NCI-H345 (cell line): ENCODE measurements around the gene NPY4R.
"Not testable (repeated sequence)": the region's sequence is repeated elsewhere in the genome, so short reads cannot be mapped to it uniquely, and the experiment has no call there.

Experiments used
- DNase-seq: peaks from one replicate; lab custom pipeline; 2025; lab: John Stamatoyannopoulos, UW

Gene NPY4R

DNA sequence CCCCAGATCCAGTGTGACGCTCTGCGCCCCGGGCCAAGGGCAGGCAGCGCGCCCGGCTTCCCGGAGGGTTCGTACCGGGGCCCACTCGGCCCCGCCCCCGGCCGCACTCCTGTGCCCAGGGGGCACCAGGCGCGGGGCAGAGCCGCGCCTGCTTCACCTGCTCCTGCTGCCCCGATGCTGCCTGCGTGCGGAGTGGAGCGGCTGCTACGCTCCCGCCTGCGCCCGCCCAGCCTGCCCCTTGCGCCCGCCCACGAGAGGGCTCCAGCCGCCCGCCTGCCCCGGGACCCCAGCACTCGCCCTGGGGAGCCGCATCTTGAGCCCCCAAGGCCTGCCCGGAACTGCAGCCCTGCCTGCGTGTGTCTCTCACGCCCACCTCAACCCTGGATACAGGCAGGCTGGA is at the start of gene NPY4R:
Gene NPY4R, minus strand, starts transcription at position 194 of the 400 bp plus-strand sequence. CDS start 3,323 bp downstream, outside the sequence.
- DNase-seq: not testable (repeated sequence)

GRCh38 chr10:46515366-46515765 is 49.6 kb upstream of the NPY4R start:
- DNase-seq: no peak

DNA sequence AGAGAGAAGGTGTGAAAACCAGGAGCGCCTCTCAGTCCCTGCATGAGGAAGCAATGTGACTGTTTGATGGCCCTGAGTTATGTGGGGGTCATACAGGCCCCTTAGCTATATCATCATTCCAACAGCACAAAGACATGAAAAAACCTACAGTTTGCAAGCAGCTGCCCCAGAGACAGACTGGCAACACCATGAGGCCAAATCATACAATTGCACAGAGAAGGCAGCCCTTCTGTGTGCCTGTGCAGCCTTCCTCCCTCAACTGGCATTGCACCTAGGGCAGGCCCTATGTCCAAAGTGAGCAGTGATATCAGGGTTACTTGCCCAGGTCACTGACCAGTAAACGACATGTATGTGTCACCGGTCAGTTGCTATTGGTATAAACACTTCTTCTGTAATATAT is 49.1 kb upstream of the NPY4R start:
- DNase-seq: no peak

GRCh38 chr10:46514431-46514861 is 48.7 kb upstream of the NPY4R start:
- DNase-seq: no peak

DNA sequence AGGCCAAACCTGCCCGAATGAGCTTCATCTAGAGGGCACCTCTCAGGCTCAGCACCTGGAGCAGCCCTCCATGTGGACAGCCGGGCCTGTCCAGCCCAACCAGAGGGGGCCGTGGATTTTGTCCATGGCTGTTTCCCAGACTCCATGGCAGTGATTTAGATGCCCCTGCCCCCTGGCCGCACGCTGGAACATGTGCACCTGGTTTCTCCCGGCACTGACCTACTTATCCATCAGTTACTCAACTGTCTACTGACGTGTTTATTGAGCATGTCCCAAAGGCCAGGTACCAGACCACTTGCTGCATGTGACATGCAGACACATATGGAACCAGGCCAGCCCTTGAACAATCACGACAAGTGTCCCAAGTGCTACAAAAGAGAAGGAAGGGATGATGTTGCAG is 47.6 kb upstream of the NPY4R start:
- DNase-seq: not testable (repeated sequence)

DNA sequence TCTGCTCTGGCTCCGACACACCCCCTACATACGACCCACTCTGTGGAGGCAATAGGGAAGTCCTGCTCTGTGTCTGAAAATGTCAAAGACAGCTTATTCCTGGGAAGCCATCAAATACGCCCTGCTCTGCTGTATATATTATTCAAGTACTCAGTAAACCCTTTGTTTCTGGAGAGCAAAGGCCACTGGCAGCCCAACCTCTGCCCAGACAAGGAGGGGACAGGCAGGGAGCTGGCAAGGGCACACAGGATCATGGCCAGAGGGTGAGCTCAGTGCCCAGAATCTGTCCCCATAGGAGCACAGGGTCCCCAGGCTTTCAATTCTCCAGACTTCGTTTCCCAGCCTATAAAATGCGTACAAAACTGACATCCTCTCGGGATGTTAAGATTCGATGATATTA is 47.0 kb upstream of the NPY4R start:
- DNase-seq: not testable (repeated sequence)

DNA sequence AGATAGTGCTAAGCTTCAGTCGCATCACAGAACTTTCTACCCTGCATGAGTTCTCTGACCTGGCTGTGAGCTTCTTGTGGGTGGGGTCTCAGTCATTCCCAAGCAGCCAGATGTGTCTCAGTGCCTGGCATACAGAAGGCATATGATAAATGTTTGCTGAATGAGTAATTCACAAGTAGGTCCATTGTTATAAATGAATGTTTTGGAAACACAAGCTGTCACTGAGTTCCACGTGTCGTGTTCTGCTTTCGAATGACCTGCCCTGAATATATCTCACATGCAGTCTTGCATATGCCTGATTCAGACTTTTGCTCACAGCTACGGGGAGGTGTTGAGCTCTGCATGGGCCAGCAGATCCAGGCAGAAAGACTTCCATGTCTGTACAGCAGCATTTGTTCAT is 46.2 kb upstream of the NPY4R start:
- not testable (repeated sequence) for DNase-seq

GRCh38 chr10:46499990-46500389 is 34.2 kb upstream of the NPY4R start:
- not testable (repeated sequence) for DNase-seq

DNA sequence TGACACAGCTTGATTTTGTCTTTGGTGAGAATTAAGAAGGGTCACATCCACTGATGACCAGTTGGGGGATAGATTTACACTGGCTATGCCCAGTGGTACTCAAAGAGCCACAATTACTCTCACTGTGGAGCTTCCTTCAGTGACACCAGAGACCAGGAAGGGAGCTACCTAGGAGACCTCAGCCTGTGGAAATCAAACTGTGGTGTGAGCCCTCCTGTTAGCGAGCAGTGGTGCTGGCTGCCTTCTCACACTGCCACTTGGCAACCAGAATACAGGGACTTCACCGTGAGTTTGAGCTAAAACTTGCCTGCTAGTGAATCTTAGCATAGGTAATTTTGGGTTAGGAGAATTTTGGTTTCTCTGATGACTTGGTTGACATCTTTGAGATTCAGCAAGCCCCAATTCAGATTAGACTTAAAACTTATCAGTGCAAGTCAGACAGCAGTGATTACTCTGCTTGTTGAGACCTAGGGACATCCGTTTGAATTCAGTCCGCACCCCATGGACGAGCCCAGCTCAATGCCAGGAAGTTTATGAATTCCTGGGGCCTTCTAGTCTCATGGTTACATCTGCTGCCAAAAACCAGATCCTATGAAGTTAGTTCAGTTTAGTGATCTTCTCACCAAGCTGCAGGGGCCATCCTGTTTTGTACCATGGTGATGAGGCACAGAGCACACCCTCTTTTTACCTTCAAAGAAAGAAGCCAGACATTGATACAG is 33.4 kb upstream of the NPY4R start:
- DNase-seq: not testable (repeated sequence)

GRCh38 chr10:46497878-46498277 is 32.1 kb upstream of the NPY4R start:
- DNase-seq: not testable (repeated sequence)

DNA sequence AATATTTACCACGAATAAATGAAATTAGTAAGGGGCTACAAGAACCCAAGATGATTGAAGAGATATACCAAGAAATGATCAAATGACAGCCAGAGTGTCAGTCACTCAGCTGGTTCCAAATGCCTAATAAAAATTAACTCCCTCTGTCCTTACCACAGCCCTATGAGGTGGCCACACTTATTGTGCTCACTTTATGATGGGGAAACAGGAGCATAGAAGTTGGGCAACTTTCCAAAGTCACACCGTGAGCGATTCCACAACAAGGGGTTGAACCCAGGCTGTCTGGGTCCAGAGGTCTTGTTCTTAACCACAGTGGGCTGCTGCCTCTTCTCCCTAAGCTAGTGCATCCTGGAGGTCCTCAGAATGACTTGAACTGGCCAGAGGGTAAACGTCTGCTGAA is 31.6 kb upstream of the NPY4R start:
- DNase-seq: not testable (repeated sequence)

DNA sequence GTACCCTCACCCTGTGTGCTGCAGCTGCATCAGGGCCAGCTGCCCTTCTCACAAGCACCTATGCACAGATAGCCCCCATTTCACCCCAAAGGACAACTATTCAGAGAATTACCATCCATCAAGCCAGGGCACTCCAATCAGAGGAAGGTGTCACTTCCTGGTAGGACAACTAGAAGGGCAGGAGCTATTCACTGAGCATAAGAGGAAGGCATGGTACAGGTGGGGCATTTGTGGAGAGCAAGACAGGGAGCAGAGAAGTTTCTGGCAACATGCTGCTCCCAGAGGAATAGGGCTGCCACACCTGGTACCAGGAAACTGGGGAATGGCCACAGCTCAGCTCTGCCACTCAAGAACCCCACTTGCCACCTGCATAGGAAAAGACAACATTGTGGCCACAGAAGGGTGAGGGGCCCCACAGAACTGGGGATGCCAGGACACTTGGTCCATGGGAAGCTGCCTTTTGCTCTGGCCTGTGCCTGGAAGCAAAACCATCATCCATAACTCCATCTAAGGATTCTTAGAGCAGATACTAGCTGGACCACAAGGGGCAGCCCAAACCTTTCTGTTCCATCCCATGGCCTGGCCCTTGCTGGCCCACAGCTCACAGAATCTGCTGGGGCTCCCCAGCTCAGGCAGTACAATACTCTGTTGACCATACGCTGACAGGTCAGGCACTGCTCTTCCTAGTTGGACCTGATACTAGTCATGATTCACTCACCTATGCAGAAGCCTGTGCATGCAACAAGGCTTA is 25.8 kb upstream of the NPY4R start:
- not testable (repeated sequence) for DNase-seq

- not testable (repeated sequence) for DNase-seq
These were observed 24.5 kb upstream of the NPY4R start for GRCh38 chr10:46490285-46490684.

DNA sequence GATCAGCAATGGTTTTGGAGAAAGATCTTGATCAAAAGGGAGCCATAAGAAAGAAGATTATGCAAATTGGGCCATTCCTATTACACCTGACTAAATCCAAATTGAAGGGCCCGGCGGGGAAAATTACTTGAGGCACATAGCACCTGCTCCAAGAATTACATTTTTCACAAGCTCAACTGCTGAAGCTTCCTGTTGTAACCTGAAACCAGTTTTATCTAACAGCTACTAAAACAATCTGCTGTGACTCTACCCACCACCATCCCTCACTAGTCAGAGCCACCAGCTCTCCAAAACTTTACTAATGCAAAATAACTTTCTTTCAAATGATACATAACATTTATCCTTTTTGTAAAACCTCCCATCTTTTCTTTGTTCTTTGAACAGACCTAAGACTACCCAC is 20.7 kb upstream of the NPY4R start:
- DNase-seq: not testable (repeated sequence)

GRCh38 chr10:46474746-46475320 is 9.1 kb upstream of the NPY4R start:
- DNase-seq: not testable (repeated sequence)

GRCh38 chr10:46473758-46474157 is 8.0 kb upstream of the NPY4R start:
- DNase-seq: not testable (repeated sequence)

- DNase-seq: not testable (repeated sequence)
These were observed 4.4 kb upstream of the NPY4R start for GRCh38 chr10:46470134-46470533.

GRCh38 chr10:46468119-46468809 is 2.5 kb upstream of the NPY4R start:
- not testable (repeated sequence) for DNase-seq

DNA sequence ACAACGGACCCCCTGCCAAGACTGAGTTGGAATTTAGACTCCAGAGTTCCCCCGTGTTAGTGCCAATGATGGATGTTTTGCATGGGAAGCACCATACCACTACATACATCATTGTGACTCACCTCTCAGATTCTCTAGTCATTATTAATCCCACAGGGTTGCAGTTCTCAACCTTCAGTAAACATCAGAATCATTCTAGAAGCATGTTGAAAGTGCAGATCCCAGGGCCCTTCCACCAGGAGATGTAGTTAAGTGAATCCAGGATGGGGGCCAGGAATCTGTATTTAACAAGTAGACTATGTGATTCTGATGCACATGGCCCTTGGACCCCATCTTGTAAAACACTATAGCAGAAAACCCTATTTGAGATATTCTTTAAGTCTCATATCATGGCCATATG is 2.1 kb downstream of the NPY4R start:
- not testable (repeated sequence) for DNase-seq

GRCh38 chr10:46462276-46462675 is 3.5 kb downstream of the NPY4R start:
- not testable (repeated sequence) for DNase-seq

- not testable (repeated sequence) for DNase-seq
These were observed 6.2 kb downstream of the NPY4R start for GRCh38 chr10:46459579-46459978.

- not testable (repeated sequence) for DNase-seq
These were observed 8.7 kb downstream of the NPY4R start for GRCh38 chr10:46457071-46457470.
